Measurements from ENCODE around the gene ZNRF1. TPM values are rescaled to one million over a fixed set of nuclear protein-coding genes. Genes with fewer than 3 reads are reported as not detected.
"Not testable (repeated sequence)": the region's sequence is repeated elsewhere in the genome, so short reads cannot be mapped to it uniquely, and the experiment has no call there.

Gene ZNRF1
- total RNA-seq, 1 donor = 20.7 TPM

GRCh38 chr16:74975591-74975990 is 23.2 kb upstream of the ZNRF1 start:
- H3K4me3 ChIP-seq (ENCODE audit: low read depth, low read length) = no peak overlapping the region
- DNase-seq (ENCODE audit: low read depth) = no peak
- TF ChIP-seq, protein P1, sequence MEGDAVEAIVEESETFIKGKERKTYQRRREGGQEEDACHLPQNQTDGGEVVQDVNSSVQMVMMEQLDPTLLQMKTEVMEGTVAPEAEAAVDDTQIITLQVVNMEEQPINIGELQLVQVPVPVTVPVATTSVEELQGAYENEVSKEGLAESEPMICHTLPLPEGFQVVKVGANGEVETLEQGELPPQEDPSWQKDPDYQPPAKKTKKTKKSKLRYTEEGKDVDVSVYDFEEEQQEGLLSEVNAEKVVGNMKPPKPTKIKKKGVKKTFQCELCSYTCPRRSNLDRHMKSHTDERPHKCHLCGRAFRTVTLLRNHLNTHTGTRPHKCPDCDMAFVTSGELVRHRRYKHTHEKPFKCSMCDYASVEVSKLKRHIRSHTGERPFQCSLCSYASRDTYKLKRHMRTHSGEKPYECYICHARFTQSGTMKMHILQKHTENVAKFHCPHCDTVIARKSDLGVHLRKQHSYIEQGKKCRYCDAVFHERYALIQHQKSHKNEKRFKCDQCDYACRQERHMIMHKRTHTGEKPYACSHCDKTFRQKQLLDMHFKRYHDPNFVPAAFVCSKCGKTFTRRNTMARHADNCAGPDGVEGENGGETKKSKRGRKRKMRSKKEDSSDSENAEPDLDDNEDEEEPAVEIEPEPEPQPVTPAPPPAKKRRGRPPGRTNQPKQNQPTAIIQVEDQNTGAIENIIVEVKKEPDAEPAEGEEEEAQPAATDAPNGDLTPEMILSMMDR (IDR thresholded peaks at IDR 0.05; ENCODE audit: insufficient read depth, low read depth, low read length) = no peak

- DNase-seq (ENCODE audit: low read depth) = no peak
- TF ChIP-seq, protein P1 (IDR thresholded peaks at IDR 0.05; ENCODE audit: insufficient read depth, low read depth, low read length) = no peak
- H3K4me3 ChIP-seq (ENCODE audit: low read depth, low read length) = no peak overlapping the region
These were observed 16.6 kb upstream of the ZNRF1 start for GRCh38 chr16:74982256-74982655.

DNA sequence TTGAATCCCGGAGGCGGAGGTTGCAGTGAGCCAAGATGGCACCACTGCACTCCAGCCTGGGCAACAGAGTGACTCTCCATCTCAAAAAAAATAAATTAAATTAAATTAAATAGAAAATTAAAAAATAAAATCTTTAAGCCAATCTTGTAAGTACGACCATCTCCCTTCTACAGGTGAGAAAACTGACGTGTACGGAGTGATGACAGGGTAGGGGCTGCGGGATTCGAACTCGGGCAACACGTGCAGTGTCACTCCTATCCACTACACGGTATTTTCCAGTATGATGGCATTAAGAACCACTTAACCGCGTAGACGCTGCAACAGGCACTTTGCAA is 14.7 kb upstream of the ZNRF1 start:
- TF ChIP-seq, protein P1 (IDR thresholded peaks at IDR 0.05; ENCODE audit: insufficient read depth, low read depth, low read length) = no peak
- peak overlapping the region; percentile 93 for H3K4me3 ChIP-seq (ENCODE audit: low read depth, low read length)
- no peak for DNase-seq (ENCODE audit: low read depth)

DNA sequence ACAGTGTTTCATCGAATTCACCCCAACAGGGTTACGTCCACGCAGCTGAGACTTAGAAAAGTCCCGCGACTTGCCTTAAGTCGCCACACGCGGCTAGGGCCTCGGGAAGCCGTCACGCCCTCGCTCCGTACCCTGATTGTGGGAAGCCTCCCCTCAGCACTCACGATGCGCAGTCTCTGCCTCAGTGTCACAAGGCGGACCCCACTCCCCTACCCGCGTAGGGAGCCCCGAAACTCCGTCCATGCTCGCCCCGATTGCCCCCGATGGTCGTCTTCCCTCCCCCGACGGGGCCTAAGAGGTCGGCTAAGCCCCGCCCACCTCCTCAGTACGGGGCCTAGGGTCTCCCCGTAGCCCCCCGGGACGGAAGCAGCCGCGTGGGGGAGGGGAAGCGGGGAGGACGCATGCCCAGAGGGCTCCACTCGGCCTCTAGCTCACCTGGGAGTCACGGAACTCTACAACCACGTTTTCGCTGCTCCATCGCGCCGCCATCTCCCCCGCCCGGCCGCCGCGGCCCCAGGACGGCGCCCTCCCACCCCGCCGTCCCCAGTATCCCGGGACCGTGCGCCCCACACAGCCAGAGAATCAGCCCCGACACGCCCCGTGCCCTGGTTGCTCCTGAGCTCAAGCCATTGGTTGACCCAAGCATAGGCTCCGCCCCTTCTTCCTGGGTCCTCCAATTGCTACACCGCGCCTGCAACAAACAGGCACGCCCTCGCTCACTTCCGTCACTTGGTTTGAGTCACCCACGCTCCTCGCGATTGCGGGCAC is 14.1 kb upstream of the ZNRF1 start, which contains the start of gene WDR59:
WDR59 (minus strand) TSS at position 595 of the 768 bp plus-strand sequence; CDS start at position 489, 106 bp downstream.
- TF ChIP-seq, protein P1 (IDR thresholded peaks at IDR 0.05; ENCODE audit: insufficient read depth, low read depth, low read length) = no peak
- DNase-seq (ENCODE audit: low read depth) = peak; percentile 99
- peak within 1 kb of the TSS; percentile 93 for H3K4me3 ChIP-seq (ENCODE audit: low read depth, low read length)

GRCh38 chr16:74987027-74987681 is 11.7 kb upstream of the ZNRF1 start:
- TF ChIP-seq, protein P1 (IDR thresholded peaks at IDR 0.05; ENCODE audit: insufficient read depth, low read depth, low read length) = no peak
- DNase-seq (ENCODE audit: low read depth) = no peak
- H3K4me3 ChIP-seq (ENCODE audit: low read depth, low read length) = no peak overlapping the region

- not testable (repeated sequence) for DNase-seq (ENCODE audit: low read depth); H3K4me3 ChIP-seq (ENCODE audit: low read depth, low read length)
These were observed 9.0 kb upstream of the ZNRF1 start for GRCh38 chr16:74989864-74990263.

DNA sequence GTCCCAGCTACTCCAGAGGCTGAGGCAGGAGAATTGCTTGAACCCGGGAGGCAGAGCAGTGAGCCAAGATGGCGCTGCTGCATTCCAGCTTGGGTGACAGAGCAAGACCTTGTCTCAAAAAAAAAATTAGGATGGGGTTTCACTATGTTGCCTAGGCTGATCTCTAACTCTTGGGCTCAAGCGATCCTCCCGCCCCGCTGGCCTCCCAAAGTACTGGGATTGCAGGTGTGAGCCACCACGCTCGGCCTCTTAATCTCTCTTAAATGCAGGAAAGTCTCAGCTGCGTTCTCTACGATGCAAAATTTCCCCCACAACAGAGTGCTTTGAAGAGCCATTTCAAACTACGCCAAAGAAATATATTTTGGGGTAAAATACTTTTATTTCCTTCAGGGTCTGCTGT is 8.0 kb upstream of the ZNRF1 start:
- DNase-seq (ENCODE audit: low read depth) = no peak

More for the DNA sequence above, 8.0 kb upstream of the ZNRF1 start:
- H3K4me3 ChIP-seq (ENCODE audit: low read depth, low read length) = no peak overlapping the region
- TF ChIP-seq, protein P1 (IDR thresholded peaks at IDR 0.05; ENCODE audit: insufficient read depth, low read depth, low read length) = no peak
